Ishikawa (cell line): ENCODE results near the gene ARHGAP42.

ENCODE experiments used
- CEBPB ChIP-seq: IDR thresholded peaks from 2 replicates; pipeline ENCODE4 v1.6.1; 2012
- CREB1 ChIP-seq: IDR thresholded peaks from 2 replicates; pipeline ENCODE4 v1.6.1; 2012; ENCODE audit warnings: low read depth
- EGR1 ChIP-seq: IDR thresholded peaks from 2 replicates; pipeline ENCODE4 v1.6.1; 2012
- EP300 ChIP-seq: IDR thresholded peaks from 2 replicates; pipeline ENCODE4 v1.6.1; 2012; ENCODE audit warnings: borderline replicate concordance
- FOXM1 ChIP-seq: IDR thresholded peaks from 2 replicates; pipeline ENCODE4 v1.6.1; 2012; ENCODE audit warnings: low read depth, borderline replicate concordance
- MAX ChIP-seq: IDR thresholded peaks from 2 replicates; pipeline ENCODE4 v1.6.1; 2012
- NFIC ChIP-seq: IDR thresholded peaks from 2 replicates; pipeline ENCODE4 v1.6.1; 2012
- RAD21 ChIP-seq: IDR thresholded peaks from 2 replicates; pipeline ENCODE4 v1.6.1; 2012; ENCODE audit warnings: low read depth
- REST ChIP-seq: IDR thresholded peaks from 2 replicates; pipeline ENCODE4 v1.6.1; 2012; ENCODE audit warnings: low read depth, mild to moderate bottlenecking
- TAF1 ChIP-seq: IDR thresholded peaks from 2 replicates; pipeline ENCODE4 v1.6.1; 2012; ENCODE audit warnings: low read depth, mild to moderate bottlenecking
- TCF12 ChIP-seq: IDR thresholded peaks from 2 replicates; pipeline ENCODE4 v1.6.1; 2012; ENCODE audit warnings: low read depth
- TEAD4 ChIP-seq: IDR thresholded peaks from 2 replicates; pipeline ENCODE4 v1.6.1; 2012
- USF1 ChIP-seq: IDR thresholded peaks from 2 replicates; pipeline ENCODE4 v1.6.1; 2012
- YY1 ChIP-seq: IDR thresholded peaks from 2 replicates; pipeline ENCODE4 v1.6.1; 2012; ENCODE audit warnings: low read depth
- ZBTB7A ChIP-seq: IDR thresholded peaks from 2 replicates; pipeline ENCODE4 v1.6.1; 2012; ENCODE audit warnings: low read depth

ARHGAP42 gene

GRCh38 chr11:100832829-100833228, 145.7 kb downstream of the ARHGAP42 start:
- TF ChIP-seq TCF12 = no peak
- no peak for TF ChIP-seq ZBTB7A
- TF ChIP-seq NFIC = no peak

- no peak for TF ChIP-seq TEAD4
- no peak for TF ChIP-seq USF1
- TF ChIP-seq NFIC = no peak
- no peak for TF ChIP-seq EP300
- TF ChIP-seq ZBTB7A = no peak
- TF ChIP-seq YY1 = no peak
- TF ChIP-seq EGR1 = no peak
- TF ChIP-seq TCF12 = no peak
- TF ChIP-seq MAX = no peak
- no peak for TF ChIP-seq TAF1
- no peak for TF ChIP-seq CEBPB
Measured at GRCh38 chr11:100833276-100833675, 146.2 kb downstream of the ARHGAP42 start.

- TF ChIP-seq TCF12 (no peak), EP300 (no peak), EGR1 (no peak), REST (no peak), TEAD4 (no peak), YY1 (no peak), CREB1 (no peak)
Measured at GRCh38 chr11:100835854-100836253, 148.8 kb downstream of the ARHGAP42 start.

- TF ChIP-seq YY1 = no peak
- TF ChIP-seq RAD21 = no peak
- no peak for TF ChIP-seq CREB1
- TF ChIP-seq EP300 = no peak
- TF ChIP-seq CEBPB = no peak
- no peak for TF ChIP-seq ZBTB7A
- no peak for TF ChIP-seq FOXM1
- TF ChIP-seq TAF1 = no peak
- no peak for TF ChIP-seq USF1
- TF ChIP-seq TCF12 = no peak
Measured at GRCh38 chr11:100837311-100837710, 150.2 kb downstream of the ARHGAP42 start.

- TF ChIP-seq CREB1 = no peak
Measured at GRCh38 chr11:100841711-100842407, 154.8 kb downstream of the ARHGAP42 start.

GRCh38 chr11:100847696-100848216, 160.7 kb downstream of the ARHGAP42 start:
- TF ChIP-seq EGR1 (no peak), MAX (no peak), TAF1 (no peak), CREB1 (no peak), CEBPB (no peak), FOXM1 (no peak), USF1 (no peak), REST (no peak), ZBTB7A (no peak), EP300 (no peak), NFIC (no peak), TCF12 (no peak), RAD21 (no peak), YY1 (no peak), TEAD4 (no peak)
